Measurements from ENCODE around the gene CCDC89. TPM values are rescaled to one million over a fixed set of nuclear protein-coding genes. Genes with fewer than 3 reads are reported as not detected.

CCDC89 gene
- total and polyA plus RNA-seq, 7 donors: 0.13 to 2.0 (median 0.31) TPM; not detected in 1

- no peak for DNase-seq
- WGBS, 3 donors: 72 to 100% (median 89%) methylated on average over 1 of the region's 1 CpG
- Histone ChIP-seq H3K27me3 (ENCODE audit: insufficient read depth in 3 of 3, low read length in 2 of 3) (no peaks in the 10 kb centered on the region), H3K27ac (no peak overlapping the region), H3K4me3 (no peak overlapping the region), H3K4me1 (peaks cover 31% of the 10 kb centered on the region), H3K36me3 (ENCODE audit: insufficient read depth in 1 of 2, low read depth in 1 of 2) (peaks cover 0 to 48% of the 10 kb centered on the region in 2 donors), H3K9me3 (no peaks in the 10 kb centered on the region)
- no peak for ATAC-seq
- intact Hi-C loops (cut with DNase I): no loop called here
- TF ChIP-seq CTCF (IDR thresholded peaks at IDR 0.05): no peak
Observed at GRCh38 chr11:85651118-85651517, 34.9 kb downstream of the CCDC89 start.

DNA sequence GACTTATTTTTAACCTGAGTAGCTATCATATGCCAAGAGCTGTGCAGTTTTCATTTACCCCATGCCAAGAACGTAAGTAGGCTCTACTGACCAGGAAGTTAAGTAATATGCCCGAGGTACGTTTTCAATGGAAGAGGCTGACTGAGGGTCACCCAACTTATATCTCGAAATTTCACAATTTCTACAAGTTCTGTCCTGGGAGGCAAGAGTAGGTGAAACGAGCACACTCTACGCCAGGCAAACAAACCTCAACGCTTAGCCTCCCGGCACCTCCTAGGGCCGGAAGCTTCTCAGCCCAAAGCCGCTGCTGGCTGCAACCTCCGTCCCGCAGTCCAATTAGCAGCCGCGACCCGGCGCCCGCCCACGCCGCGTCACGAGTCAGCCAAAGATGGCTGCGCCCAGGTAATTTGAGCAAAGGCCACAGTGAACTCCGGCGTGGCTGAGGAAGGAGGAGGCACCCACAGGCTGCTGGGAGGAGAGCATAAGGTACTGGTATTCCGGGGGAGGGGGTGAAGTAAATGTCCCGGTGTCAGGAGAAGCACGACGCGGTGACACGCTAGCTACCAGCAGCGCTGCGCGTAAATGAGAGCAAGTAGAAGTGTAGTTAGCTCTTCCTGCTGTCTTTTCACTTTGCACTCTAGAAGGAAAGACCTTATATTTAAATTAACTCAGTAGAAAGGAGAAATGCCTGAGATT is 38.2 kb downstream of the CCDC89 start, which contains the start of gene TMEM126A:
TSS of gene TMEM126A (plus strand) at position 364 of the 696 bp plus-strand sequence. CDS start 2,289 bp downstream, outside the sequence.
- H3K4me1 ChIP-seq: peaks cover 33% of the 10 kb centered on the region
- peaks cover 0 to 15% of the 10 kb centered on the region in 2 donors for H3K36me3 ChIP-seq (ENCODE audit: insufficient read depth in 1 of 2, low read depth in 1 of 2)
- intact Hi-C loops (cut with DNase I): loop anchor here (2.0 to 10.0 kb wide), 2 partner anchors 17 to 53 kb away; no protein-coding TSS in a partner anchor
- TF ChIP-seq CTCF (IDR thresholded peaks at IDR 0.05): no peak
- 0 to 1% (median 0%) methylated on average over 33 of the region's 33 CpGs for WGBS, 3 donors
- ATAC-seq: peak; percentile 96 to 98 (median 98)
- peak; percentile 91 to 94 for DNase-seq
- H3K9me3 ChIP-seq: no peaks in the 10 kb centered on the region
- peak within 1 kb of the TSS; percentile 78 for H3K4me3 ChIP-seq
- peak within 1 kb of the TSS; percentile 87 for H3K27ac ChIP-seq
- H3K27me3 ChIP-seq (ENCODE audit: insufficient read depth in 3 of 3, low read length in 2 of 3): no peaks in the 10 kb centered on the region

GRCh38 chr11:85647078-85647477 is 38.9 kb downstream of the CCDC89 start:
- H3K27me3 ChIP-seq (ENCODE audit: insufficient read depth in 3 of 3, low read length in 2 of 3): no peaks in the 10 kb centered on the region
- peaks cover 0 to 10% of the 10 kb centered on the region in 2 donors for H3K36me3 ChIP-seq (ENCODE audit: insufficient read depth in 1 of 2, low read depth in 1 of 2)
- no peak for TF ChIP-seq CTCF (IDR thresholded peaks at IDR 0.05)
- no peak for DNase-seq
- peak overlapping the region; percentile 78 for H3K4me3 ChIP-seq
- peak in 1 of 4 donors; percentile 22 for ATAC-seq
- H3K27ac ChIP-seq: peak overlapping the region; percentile 87
- WGBS, 3 donors: 28 to 34% (median 29%) methylated on average over 2 of the region's 2 CpGs
- H3K9me3 ChIP-seq: no peaks in the 10 kb centered on the region
- intact Hi-C loops (cut with DNase I): loop anchor here (2.0 to 10.0 kb wide), 2 partner anchors 16 to 52 kb away; no protein-coding TSS in a partner anchor
- H3K4me1 ChIP-seq: peaks cover 33% of the 10 kb centered on the region

DNA sequence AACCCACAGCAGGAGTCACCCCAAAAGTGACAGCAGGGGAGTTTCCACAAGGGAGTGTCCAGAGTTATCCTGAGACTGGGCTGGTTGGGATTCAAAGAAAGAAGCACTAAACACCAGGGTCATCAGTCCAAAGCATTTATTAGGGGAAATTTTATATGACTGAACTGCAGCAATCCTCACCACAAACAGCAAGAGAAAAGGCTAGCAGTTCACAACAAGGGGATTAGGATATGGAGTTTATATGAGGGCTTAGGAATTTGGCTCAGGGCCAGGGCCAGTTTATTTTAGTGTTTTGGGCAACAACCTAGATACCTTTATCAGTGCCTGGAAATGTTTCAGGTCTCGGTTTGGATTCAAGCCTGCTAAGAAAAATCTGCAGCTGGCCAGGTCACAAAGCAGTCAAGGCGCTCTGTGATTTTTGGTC is 42.8 kb downstream of the CCDC89 start:
- intact Hi-C loops (cut with DNase I): loop anchor here in 1 of 2 donors (10.0 kb wide), 1 partner anchor 48 kb away; no protein-coding TSS in a partner anchor
- Histone ChIP-seq H3K27ac (no peak overlapping the region), H3K4me1 (peaks cover 17% of the 10 kb centered on the region), H3K27me3 (ENCODE audit: insufficient read depth in 3 of 3, low read length in 2 of 3) (no peaks in the 10 kb centered on the region), H3K4me3 (no peak overlapping the region), H3K36me3 (ENCODE audit: insufficient read depth in 1 of 2, low read depth in 1 of 2) (peaks cover 0 to 5% of the 10 kb centered on the region in 2 donors), H3K9me3 (no peaks in the 10 kb centered on the region)
- WGBS, 3 donors: 18 to 25% (median 22%) methylated on average over 2 of the region's 2 CpGs
- DNase-seq (no peak), ATAC-seq (no peak)
- TF ChIP-seq CTCF (IDR thresholded peaks at IDR 0.05): no peak

Measured in psoas muscle (tissue), 8 donors.